HG03139 (cell line): Measurements from ENCODE around the gene LMNB1.

Experiments
- ATAC-seq: cut with Tn5 transposase; IDR thresholded peaks from one replicate; pipeline ENCODE4 v1.9.1; 2021; ENCODE audit not compliant: unreplicated experiment

Gene LMNB1

DNA sequence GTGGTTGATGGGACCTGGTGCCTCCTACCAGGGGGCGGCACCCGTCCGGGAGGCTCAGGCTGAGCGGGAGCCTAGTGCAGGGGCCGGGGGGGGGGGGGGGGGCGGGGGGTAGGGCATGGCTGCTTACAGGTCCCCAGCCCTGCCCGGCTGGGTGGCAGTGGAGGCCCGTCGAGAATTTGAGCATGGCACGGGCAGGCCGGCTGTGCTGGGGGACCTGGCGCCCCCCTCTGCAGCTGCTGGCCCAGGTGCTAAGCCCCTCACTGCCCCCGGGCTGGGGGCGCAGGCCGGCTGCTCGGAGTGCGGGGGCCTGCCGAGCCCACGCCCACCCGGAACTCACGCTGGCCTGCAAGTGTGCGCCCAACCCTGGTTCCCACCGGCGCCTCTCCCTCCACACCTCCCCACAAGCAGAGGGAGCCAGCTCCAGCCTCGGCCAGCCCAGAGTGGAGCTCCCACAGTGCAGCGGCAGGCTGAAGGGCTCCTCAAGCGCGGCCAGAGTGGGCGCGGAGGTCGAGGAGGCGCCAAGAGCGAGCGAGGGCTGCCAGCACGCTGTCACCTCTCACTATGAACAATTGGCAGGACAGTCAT is 77.7 kb downstream of the LMNB1 start:
- no peak for ATAC-seq

DNA sequence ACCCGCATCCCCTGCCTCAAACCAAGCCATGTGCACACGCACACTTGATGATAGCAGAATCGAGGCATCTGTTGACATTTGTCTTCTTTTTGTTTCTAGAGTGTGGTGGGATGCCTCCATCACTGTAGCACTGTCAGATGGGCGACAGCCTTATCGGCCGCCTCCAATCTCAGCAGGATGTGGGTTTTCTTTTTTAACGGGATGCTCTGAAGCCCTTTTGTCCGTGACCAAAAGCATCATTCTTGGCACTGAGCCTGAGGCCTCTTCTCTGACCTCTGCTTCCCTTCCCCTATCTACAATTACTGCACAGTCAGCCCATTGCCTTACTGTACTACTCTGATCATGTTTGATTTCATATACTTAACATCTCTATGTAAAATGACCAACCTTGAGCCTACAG is 78.3 kb downstream of the LMNB1 start:
- no peak for ATAC-seq

GRCh38 chr5:126857472-126858410 is 80.8 kb downstream of the LMNB1 start:
- ATAC-seq = no peak

GRCh38 chr5:126858441-126858840 is 81.5 kb downstream of the LMNB1 start:
- ATAC-seq = no peak

GRCh38 chr5:126863402-126863801 is 86.5 kb downstream of the LMNB1 start:
- no peak for ATAC-seq

- no peak for ATAC-seq
These were observed 87.2 kb downstream of the LMNB1 start for GRCh38 chr5:126864042-126864688.

DNA sequence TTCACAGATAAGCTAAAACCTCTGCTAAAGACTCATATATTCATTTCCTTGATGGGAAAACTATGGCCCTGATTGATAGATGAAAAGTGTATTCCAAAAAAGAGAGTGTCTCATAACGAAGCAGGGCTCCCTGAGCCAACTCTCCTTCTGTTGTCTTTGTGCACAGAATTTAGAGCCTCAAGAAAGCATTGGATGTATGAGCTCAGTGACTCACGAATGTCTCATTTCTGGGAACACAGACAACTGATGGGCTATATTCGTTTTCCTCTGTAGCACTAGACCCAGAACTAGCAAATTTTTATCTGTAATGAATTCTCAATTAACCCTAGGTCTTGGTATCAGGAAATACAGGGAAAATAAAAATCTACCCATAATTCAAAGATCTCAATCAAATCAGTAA is 88.4 kb downstream of the LMNB1 start:
- ATAC-seq = no peak

GRCh38 chr5:126866851-126867636 is 90.1 kb downstream of the LMNB1 start:
- ATAC-seq = no peak

- no peak for ATAC-seq
These were observed 91.5 kb downstream of the LMNB1 start for GRCh38 chr5:126868338-126869004.

DNA sequence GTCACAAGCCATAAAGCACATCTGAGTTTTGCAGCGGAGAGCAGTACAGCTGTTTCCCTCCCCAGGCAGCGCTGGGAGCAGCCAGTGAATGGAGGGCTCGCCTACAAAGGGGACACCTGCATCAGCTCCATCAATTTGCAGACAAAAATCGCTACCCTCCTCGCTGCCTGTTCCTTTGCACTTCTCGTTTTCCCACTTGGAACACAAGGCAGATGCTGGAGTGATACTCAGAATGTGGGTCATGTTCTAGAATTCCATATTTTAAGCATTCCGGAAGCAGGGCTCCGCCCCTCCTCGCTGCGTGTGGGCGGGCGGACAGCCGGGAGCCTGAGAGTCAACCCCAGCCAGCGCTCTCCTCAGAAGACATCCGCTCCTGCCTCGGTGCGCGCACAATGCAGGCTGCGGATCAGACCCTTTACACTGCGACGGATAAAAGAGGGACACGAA is 92.1 kb downstream of the LMNB1 start:
- peak; percentile 72 for ATAC-seq

DNA sequence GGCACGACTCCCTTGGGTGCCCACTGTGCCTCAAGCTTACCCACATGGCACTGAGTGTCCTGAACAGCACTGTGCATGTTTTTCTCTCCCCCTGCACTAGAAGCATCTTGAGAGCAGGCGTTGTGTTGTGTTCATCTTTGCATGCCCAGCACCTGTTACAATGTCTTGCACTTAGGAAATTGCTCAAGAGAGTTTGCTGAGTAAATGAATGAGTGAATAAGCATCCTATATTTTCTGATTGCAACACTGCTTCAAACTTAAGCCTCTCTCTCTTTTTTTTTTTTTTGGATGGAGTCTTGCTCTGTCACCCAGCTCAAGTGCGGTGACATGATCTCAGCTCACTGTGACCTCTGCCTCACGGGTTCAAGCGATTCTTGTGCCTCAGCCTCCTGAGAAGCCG is 94.5 kb downstream of the LMNB1 start:
- no peak for ATAC-seq

GRCh38 chr5:126872561-126873354 is 95.8 kb downstream of the LMNB1 start:
- ATAC-seq = no peak

- no peak for ATAC-seq
These were observed 98.4 kb downstream of the LMNB1 start for GRCh38 chr5:126875303-126875785.

GRCh38 chr5:126877602-126878001 is 100.7 kb downstream of the LMNB1 start:
- ATAC-seq = no peak

GRCh38 chr5:126878085-126878484 is 101.1 kb downstream of the LMNB1 start:
- ATAC-seq = no peak

GRCh38 chr5:126878634-126879033 is 101.7 kb downstream of the LMNB1 start:
- ATAC-seq = no peak

GRCh38 chr5:126881821-126882600 is 105.1 kb downstream of the LMNB1 start:
- ATAC-seq = no peak

- no peak for ATAC-seq
These were observed 106.8 kb downstream of the LMNB1 start for GRCh38 chr5:126883564-126884245.
